Panc1 (cell line): ENCODE data around the gene TAAR5. TPM values are rescaled to one million over a fixed set of nuclear protein-coding genes. Genes with fewer than 3 reads are reported as not detected.

Experiments used
- ATAC-seq: fragments of 200-7000 bp; cut with Tn5 transposase; 2 replicates; pipeline ENCODE4 v1.9.1; 2020; ENCODE audit warnings: mild to moderate bottlenecking, moderate library complexity
- BruUV-seq: library from RNA; stranded (reverse); fragments of 400-500 nt; replicated peaks from 2 replicates; lab custom pipeline; 2021; lab: Mats Ljungman, UMichigan
- CTCF ChIA-PET: fragments of 300-600 bp; sonication (Branson Sonifier 250); formaldehyde crosslinking; loops from one replicate; lab custom pipeline; 2022; ENCODE audit warnings: antibody characterized with exemption; lab: Charles Lee
- POLR2A ChIA-PET: fragments of 300-600 bp; sonication (Branson Sonifier 250); formaldehyde crosslinking; loops from one replicate; lab custom pipeline; 2022; ENCODE audit warnings: antibody characterized with exemption; lab: Charles Lee
- DNase-seq: peaks from one replicate; pipeline ENCODE4 v3.0.0-alpha.2; 2010; ENCODE audit warnings: low read depth, low spot score
- H3K27ac ChIP-seq: 2 replicates; pipeline ENCODE4 v1.5.1; 2011; ENCODE audit warnings: mild to moderate bottlenecking, low read length, inconsistent platforms
- H3K27me3 ChIP-seq: fragments of 200-500 bp; sonication (Bioruptor generic); 2 replicates; pipeline ENCODE4 v1.6.0; 2014; ENCODE audit warnings: low read length, inconsistent platforms; ENCODE audit not compliant: control insufficient read depth, insufficient read depth
- H3K36me3 ChIP-seq: fragments of 200-500 bp; sonication (Bioruptor generic); 2 replicates; pipeline ENCODE4 v1.5.1; 2014; ENCODE audit warnings: inconsistent platforms, mild to moderate bottlenecking, low read length, moderate library complexity; ENCODE audit not compliant: control insufficient read depth, insufficient read depth
- H3K4me1 ChIP-seq: 2 replicates; pipeline ENCODE4 v1.5.1; 2011; ENCODE audit warnings: inconsistent platforms, mild to moderate bottlenecking, low read length, moderate library complexity; ENCODE audit not compliant: control insufficient read depth, insufficient read depth
- H3K4me3 ChIP-seq, 2 experiments: 2 replicates each; pipeline ENCODE4 v1.5.1; 2011 to 2012; ENCODE audit warnings: low read depth in 2 of 2, low read length in 2 of 2, mild to moderate bottlenecking in 2 of 2, inconsistent platforms in 1 of 2, moderate library complexity in 1 of 2
- H3K9me3 ChIP-seq: fragments of 200-500 bp; sonication (Bioruptor generic); 2 replicates; pipeline ENCODE4 v1.5.1; 2014; ENCODE audit warnings: low read depth, mild to moderate bottlenecking, inconsistent platforms, low read length, moderate library complexity; ENCODE audit not compliant: control insufficient read depth, insufficient read depth
- POLR2AphosphoS5 ChIP-seq: IDR thresholded peaks from 2 replicates; pipeline ENCODE4 v1.6.1; 2012; ENCODE audit warnings: mild to moderate bottlenecking, low read depth, low read length, moderate library complexity
- SIN3A ChIP-seq: IDR thresholded peaks from 2 replicates; pipeline ENCODE4 v1.6.1; 2012; ENCODE audit warnings: low read depth, mild to moderate bottlenecking, low read length, moderate library complexity, borderline replicate concordance; ENCODE audit not compliant: insufficient read depth
- TCF7L2 ChIP-seq: IDR thresholded peaks from 2 replicates; pipeline ENCODE4 v1.6.1; 2011; ENCODE audit warnings: mild to moderate bottlenecking, low read depth, low read length, inconsistent platforms
- in situ Hi-C: cut with HindIII; loops from 2 replicates; pipeline ENCODE4 v1.10.0; 2016; ENCODE audit warnings: low sequenced_read_pairs, low pct_unique_long_range_greater_than_20kb
- intact Hi-C: fragments of 100-400 bp; cut with micrococcal nuclease; formaldehyde crosslinking; loops from one replicate; pipeline ENCODE4 v1.10.0; 2022; ENCODE audit not compliant: unreplicated experiment
- total RNA-seq: library from RNA; stranded (reverse); gene quantifications from one replicate; pipeline ENCODE4 v1.2.1, GENCODE V29; 2021; ENCODE audit not compliant: unreplicated experiment
- TF ChIP-seq, protein P1 (sequence below), 2 experiments: IDR thresholded peaks; 2 replicates each; pipeline ENCODE4 v1.6.1; 2011 to 2012; ENCODE audit warnings: low read depth in 2 of 2, control low read depth in 1 of 2, low read length in 1 of 2, mild to moderate bottlenecking in 1 of 2, moderate library complexity in 1 of 2; ENCODE audit not compliant: insufficient read depth in 1 of 2
- TF ChIP-seq, protein P2 (sequence below): fragments of 450-650 bp; IDR thresholded peaks from 2 replicates; pipeline ENCODE4 v1.5.1; 2017; ENCODE audit warnings: mild to moderate bottlenecking

TAAR5 gene
- total RNA-seq, 1 experiment from 2014 or later, result not detected

DNA sequence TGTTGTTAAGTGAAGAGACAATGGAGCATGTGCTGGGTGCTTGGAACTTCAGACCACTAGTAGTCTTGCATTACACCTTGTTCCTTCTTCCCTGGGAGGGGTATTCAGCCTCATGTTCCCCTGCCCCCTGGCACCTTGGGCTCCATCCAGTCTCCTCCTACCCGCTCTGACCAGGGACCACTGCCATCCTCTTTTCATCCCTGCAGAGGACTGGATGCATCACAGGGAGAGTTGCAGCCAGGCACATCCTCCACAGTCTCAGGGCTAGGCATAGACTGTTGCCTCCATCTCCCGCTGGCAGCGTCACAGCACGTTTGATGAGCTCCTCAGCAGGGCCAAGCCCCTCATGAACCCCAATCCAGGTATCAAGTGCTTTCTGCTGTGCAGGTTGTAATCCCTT lies 38.3 kb downstream of the TAAR5 start:
- BruUV-seq, result no TSS peak
- Histone ChIP-seq H3K4me1 (no peaks in the 10 kb centered on the region), H3K36me3 (no peaks in the 10 kb centered on the region), H3K4me3 (no peak overlapping the region), H3K27me3 (no peaks in the 10 kb centered on the region; the same call in 1 of the 2 replicates), H3K27ac (no peak overlapping the region), H3K9me3 (no peaks in the 10 kb centered on the region)
- intact Hi-C loops (no loop called here), in situ Hi-C loops (no loop called here)
- ChIA-PET CTCF (no interaction called here), POLR2A (interaction anchor here (0.6 kb wide), 1 partner anchor 52 kb away, joined by 3 read pairs; no protein-coding TSS in a partner anchor)
- TF ChIP-seq POLR2AphosphoS5 (no peak), TCF7L2 (no peak), SIN3A (no peak)
- TF ChIP-seq, protein P1, sequence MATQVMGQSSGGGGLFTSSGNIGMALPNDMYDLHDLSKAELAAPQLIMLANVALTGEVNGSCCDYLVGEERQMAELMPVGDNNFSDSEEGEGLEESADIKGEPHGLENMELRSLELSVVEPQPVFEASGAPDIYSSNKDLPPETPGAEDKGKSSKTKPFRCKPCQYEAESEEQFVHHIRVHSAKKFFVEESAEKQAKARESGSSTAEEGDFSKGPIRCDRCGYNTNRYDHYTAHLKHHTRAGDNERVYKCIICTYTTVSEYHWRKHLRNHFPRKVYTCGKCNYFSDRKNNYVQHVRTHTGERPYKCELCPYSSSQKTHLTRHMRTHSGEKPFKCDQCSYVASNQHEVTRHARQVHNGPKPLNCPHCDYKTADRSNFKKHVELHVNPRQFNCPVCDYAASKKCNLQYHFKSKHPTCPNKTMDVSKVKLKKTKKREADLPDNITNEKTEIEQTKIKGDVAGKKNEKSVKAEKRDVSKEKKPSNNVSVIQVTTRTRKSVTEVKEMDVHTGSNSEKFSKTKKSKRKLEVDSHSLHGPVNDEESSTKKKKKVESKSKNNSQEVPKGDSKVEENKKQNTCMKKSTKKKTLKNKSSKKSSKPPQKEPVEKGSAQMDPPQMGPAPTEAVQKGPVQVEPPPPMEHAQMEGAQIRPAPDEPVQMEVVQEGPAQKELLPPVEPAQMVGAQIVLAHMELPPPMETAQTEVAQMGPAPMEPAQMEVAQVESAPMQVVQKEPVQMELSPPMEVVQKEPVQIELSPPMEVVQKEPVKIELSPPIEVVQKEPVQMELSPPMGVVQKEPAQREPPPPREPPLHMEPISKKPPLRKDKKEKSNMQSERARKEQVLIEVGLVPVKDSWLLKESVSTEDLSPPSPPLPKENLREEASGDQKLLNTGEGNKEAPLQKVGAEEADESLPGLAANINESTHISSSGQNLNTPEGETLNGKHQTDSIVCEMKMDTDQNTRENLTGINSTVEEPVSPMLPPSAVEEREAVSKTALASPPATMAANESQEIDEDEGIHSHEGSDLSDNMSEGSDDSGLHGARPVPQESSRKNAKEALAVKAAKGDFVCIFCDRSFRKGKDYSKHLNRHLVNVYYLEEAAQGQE (IDR thresholded peaks at IDR 0.05; ENCODE audit: insufficient read depth in 1 of 2, low read depth in 2 of 2, low read length in 1 of 2), result no peak
- TF ChIP-seq, protein P2, sequence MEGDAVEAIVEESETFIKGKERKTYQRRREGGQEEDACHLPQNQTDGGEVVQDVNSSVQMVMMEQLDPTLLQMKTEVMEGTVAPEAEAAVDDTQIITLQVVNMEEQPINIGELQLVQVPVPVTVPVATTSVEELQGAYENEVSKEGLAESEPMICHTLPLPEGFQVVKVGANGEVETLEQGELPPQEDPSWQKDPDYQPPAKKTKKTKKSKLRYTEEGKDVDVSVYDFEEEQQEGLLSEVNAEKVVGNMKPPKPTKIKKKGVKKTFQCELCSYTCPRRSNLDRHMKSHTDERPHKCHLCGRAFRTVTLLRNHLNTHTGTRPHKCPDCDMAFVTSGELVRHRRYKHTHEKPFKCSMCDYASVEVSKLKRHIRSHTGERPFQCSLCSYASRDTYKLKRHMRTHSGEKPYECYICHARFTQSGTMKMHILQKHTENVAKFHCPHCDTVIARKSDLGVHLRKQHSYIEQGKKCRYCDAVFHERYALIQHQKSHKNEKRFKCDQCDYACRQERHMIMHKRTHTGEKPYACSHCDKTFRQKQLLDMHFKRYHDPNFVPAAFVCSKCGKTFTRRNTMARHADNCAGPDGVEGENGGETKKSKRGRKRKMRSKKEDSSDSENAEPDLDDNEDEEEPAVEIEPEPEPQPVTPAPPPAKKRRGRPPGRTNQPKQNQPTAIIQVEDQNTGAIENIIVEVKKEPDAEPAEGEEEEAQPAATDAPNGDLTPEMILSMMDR, result no peak
- DNase-seq, result no peak
- ATAC-seq, result no peak

DNA sequence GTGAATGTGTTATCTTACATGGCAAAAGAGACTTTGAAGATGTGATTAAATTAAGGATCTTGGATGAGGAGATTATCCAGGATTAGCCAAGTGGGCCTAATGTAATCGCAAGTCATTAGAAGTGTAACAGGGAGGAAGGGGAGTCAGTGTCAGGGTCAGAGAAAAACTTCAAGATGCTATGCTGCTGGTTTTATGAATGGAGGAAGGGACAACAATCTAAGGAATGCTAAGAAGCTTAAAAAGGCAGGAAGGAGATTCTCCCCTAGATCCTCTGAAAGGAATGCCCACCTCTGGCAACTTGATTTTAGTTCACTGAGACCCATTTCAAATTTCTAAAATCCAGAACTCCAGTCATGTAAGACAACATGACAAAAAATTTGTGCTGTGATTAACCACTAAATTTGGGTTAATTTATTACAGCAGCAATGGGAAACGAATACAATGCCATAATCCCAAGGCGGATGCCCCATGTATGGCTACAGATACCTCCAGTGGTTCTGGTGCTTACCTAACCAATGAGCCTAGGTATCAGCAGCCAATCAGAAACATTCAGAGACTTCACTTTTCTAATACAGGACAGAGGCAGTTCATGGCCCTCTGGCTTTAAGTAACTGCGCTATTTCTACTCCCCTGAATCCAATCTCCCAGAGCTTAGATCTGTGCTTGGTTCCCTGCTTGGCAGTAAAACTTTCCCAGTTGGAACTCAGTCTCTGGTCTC lies 40.6 kb downstream of the TAAR5 start:
- Histone ChIP-seq H3K36me3 (no peaks in the 10 kb centered on the region), H3K4me3 (no peak overlapping the region), H3K9me3 (no peaks in the 10 kb centered on the region), H3K27me3 (no peaks in the 10 kb centered on the region; the same call in none of the 2 replicates), H3K4me1 (no peaks in the 10 kb centered on the region), H3K27ac (no peak overlapping the region)
- ChIA-PET POLR2A (no interaction called here), CTCF (no interaction called here)
- no peak for DNase-seq
- TF ChIP-seq SIN3A (no peak), TCF7L2 (no peak), POLR2AphosphoS5 (no peak)
- TF ChIP-seq, protein P2, result no peak
- TF ChIP-seq, protein P1 (IDR thresholded peaks at IDR 0.05; ENCODE audit: insufficient read depth in 1 of 2, low read depth in 2 of 2, low read length in 1 of 2), result no peak
- in situ Hi-C loops (no loop called here), intact Hi-C loops (no loop called here)
- no peak for ATAC-seq
- no TSS peak for BruUV-seq
